ENCODE data around the gene MME.

- TF ChIP-seq CTCF (IDR thresholded peaks at IDR 0.05): no peak
- TF ChIP-seq POLR2AphosphoS5 (IDR thresholded peaks at IDR 0.05; ENCODE audit: low read depth, low read length): no peak
- TF ChIP-seq REST (IDR thresholded peaks at IDR 0.05; ENCODE audit: insufficient read depth in 1 of 2, low read depth in 2 of 2, low read length in 1 of 2): no peak
Measured at GRCh38 chr3:155211266-155211665, 131.1 kb downstream of the MME start.

All from Panc1 (cell line).